ENCODE results near the gene PHKG2.

PHKG2 gene

GRCh38 chr16:30728899-30729672 is 19.1 kb upstream of the PHKG2 start:
- no peak for DNase-seq

GRCh38 chr16:30731411-30731810 is 16.8 kb upstream of the PHKG2 start:
- no peak for DNase-seq

- DNase-seq = no peak
Observed at GRCh38 chr16:30736995-30737793, 11.0 kb upstream of the PHKG2 start.

GRCh38 chr16:30737794-30738648 is 10.2 kb upstream of the PHKG2 start:
- DNase-seq = no peak

GRCh38 chr16:30738984-30739951 is 9.0 kb upstream of the PHKG2 start:
- no peak for DNase-seq

GRCh38 chr16:30740364-30741251 is 7.6 kb upstream of the PHKG2 start:
- DNase-seq = peak; percentile 86

GRCh38 chr16:30741461-30741914 is 6.7 kb upstream of the PHKG2 start:
- no peak for DNase-seq

- no peak for DNase-seq
Observed at GRCh38 chr16:30743716-30744115, 4.5 kb upstream of the PHKG2 start.

- DNase-seq = no peak
Observed at GRCh38 chr16:30744183-30744582, 4.0 kb upstream of the PHKG2 start.

- no peak for DNase-seq
Observed at GRCh38 chr16:30745082-30745481, 3.1 kb upstream of the PHKG2 start.

GRCh38 chr16:30746638-30747175 is 1.5 kb upstream of the PHKG2 start:
- DNase-seq = no peak

- DNase-seq = peak; percentile 16
Observed at GRCh38 chr16:30747331-30747730, 894 bp upstream of the PHKG2 start.

GRCh38 chr16:30748634-30749445 is 615 bp downstream of the PHKG2 start:
- DNase-seq = peak; percentile 33

GRCh38 chr16:30750201-30750600 is 2.0 kb downstream of the PHKG2 start:
- DNase-seq = no peak

GRCh38 chr16:30750876-30751465 is 2.7 kb downstream of the PHKG2 start:
- no peak for DNase-seq

- DNase-seq = no peak
Observed at GRCh38 chr16:30753596-30753995, 5.4 kb downstream of the PHKG2 start.

- DNase-seq = no peak
Observed at GRCh38 chr16:30755955-30756780, 7.9 kb downstream of the PHKG2 start.

GRCh38 chr16:30756781-30757100 is 8.5 kb downstream of the PHKG2 start:
- DNase-seq = no peak

Data from hematopoietic multipotent progenitor cell treated with erythropoietin and hydrocortisone succinate and interleukin-3 and kit ligand, for 8 days (in vitro differentiated cells).